Naive thymus-derived CD8-positive, alpha-beta T cell (primary cell): Measurements from ENCODE around the gene ZNF423. TPM values are rescaled to one million over a fixed set of nuclear protein-coding genes. Genes with fewer than 3 reads are reported as not detected.
A peak's percentile ranks its signal among the peaks of the same experiment; 100 is the strongest.

Experiments used
- ATAC-seq, 2 donors: fragments of 150-1000 bp; cut with Tn5 transposase in 1 of 2; sonication (Bioruptor Pico), chemical (Tn5 transposase) in 1 of 2; 1 replicate in 1 of 2; 2 replicates in 1 of 2; pipeline ENCODE4 v1.10.0; 2021; ENCODE audit warnings: mild to moderate bottlenecking in 2 of 2, moderate library complexity in 2 of 2
- POLR2A ChIA-PET: fragments of 350-600 bp; sonication (Branson Sonifier 250); formaldehyde crosslinking; loops from one replicate; lab custom pipeline; 2021; ENCODE audit warnings: antibody characterized with exemption; lab: Charles Lee
- DNase-seq, 10 donors: peaks; one replicate each; pipeline versions ENCODE4 v3.0.0 to v3.0.0-alpha.2; 2020 to 2022
- H3K27ac Mint-ChIP-seq, 10 donors: one replicate each; pipeline ENCODE4 v1.8.0; 2020 to 2022; ENCODE audit warnings: mild to moderate bottlenecking in 10 of 10, mixed read lengths in 10 of 10, moderate library complexity in 4 of 10, inconsistent platforms in 1 of 10
- H3K27me3 Mint-ChIP-seq, 5 donors: one replicate each; pipeline ENCODE4 v1.8.0; 2021 to 2022; ENCODE audit warnings: mixed read lengths in 5 of 5
- H3K36me3 Mint-ChIP-seq, 3 donors: one replicate each; pipeline ENCODE4 v1.8.0; 2020 to 2022; ENCODE audit warnings: mixed read lengths in 3 of 3, mild to moderate bottlenecking in 2 of 3, inconsistent platforms in 1 of 3
- H3K4me1 Mint-ChIP-seq, 4 donors: one replicate each; pipeline ENCODE4 v1.8.0; 2021 to 2022; ENCODE audit warnings: mixed read lengths in 4 of 4
- H3K4me3 Mint-ChIP-seq, 10 donors: one replicate each; pipeline ENCODE4 v1.8.0; 2020 to 2022; ENCODE audit warnings: mild to moderate bottlenecking in 10 of 10, mixed read lengths in 10 of 10, moderate library complexity in 6 of 10, inconsistent platforms in 1 of 10
- H3K9me3 Mint-ChIP-seq, 9 donors: one replicate each; pipeline ENCODE4 v1.8.0; 2020 to 2022; ENCODE audit warnings: mixed read lengths in 9 of 9, mild to moderate bottlenecking in 3 of 9, inconsistent platforms in 1 of 9, moderate library complexity in 1 of 9
- polyA plus RNA-seq, 3 donors: library from polyadenylated mRNA; unstranded; fragments of 300-500 nt; fragmentation: Illumina TruSeq; gene quantifications; one replicate each; pipeline ENCODE4 v1.2.3, GENCODE V29; 2021
- total RNA-seq, 8 experiments: library from RNA in 2 of 8; stranded (reverse) in 2 of 8; gene quantifications; one replicate each; pipeline ENCODE4 v1.2.3 and lab custom pipeline; 2021 to 2026

ZNF423 gene
- total and polyA plus RNA-seq, 5 experiments from 2014 or later, result not detected

GRCh38 chr16:49453021-49453420, 402.9 kb downstream of the ZNF423 start:
- Mint-ChIP-seq H3K9me3 (no peaks in the 10 kb centered on the region), H3K4me1 (peaks cover 0 to 7% (median 3%) of the 10 kb centered on the region in 4 donors), H3K27ac (peak overlapping the region in 1 of 10 donors; percentile 62), H3K36me3 (no peaks in the 10 kb centered on the region), H3K27me3 (no peaks in the 10 kb centered on the region), H3K4me3 (no peak overlapping the region)
- ATAC-seq (no peak), DNase-seq (no peak)
- POLR2A ChIA-PET, result no interaction called here

GRCh38 chr16:49452578-49452977, 403.3 kb downstream of the ZNF423 start:
- POLR2A ChIA-PET, result interaction anchor here (0.5 kb wide), 1 partner anchor 9 kb away, joined by 4 read pairs; no protein-coding TSS in a partner anchor
- H3K4me3 Mint-ChIP-seq, result no peak overlapping the region
- no peaks in the 10 kb centered on the region for H3K36me3 Mint-ChIP-seq
- no peaks in the 10 kb centered on the region for H3K9me3 Mint-ChIP-seq
- ATAC-seq (no peak), DNase-seq (no peak)
- peak overlapping the region in 1 of 10 donors; percentile 62 for H3K27ac Mint-ChIP-seq
- peaks cover 0 to 7% (median 3%) of the 10 kb centered on the region in 4 donors for H3K4me1 Mint-ChIP-seq
- no peaks in the 10 kb centered on the region for H3K27me3 Mint-ChIP-seq

GRCh38 chr16:49452108-49452507, 403.8 kb downstream of the ZNF423 start:
- Mint-ChIP-seq H3K4me1 (peaks cover 0 to 7% (median 3%) of the 10 kb centered on the region in 4 donors), H3K27ac (peak overlapping the region in 1 of 10 donors; percentile 26), H3K9me3 (no peaks in the 10 kb centered on the region), H3K36me3 (no peaks in the 10 kb centered on the region), H3K4me3 (no peak overlapping the region), H3K27me3 (no peaks in the 10 kb centered on the region)
- ATAC-seq, result no peak
- DNase-seq, result no peak
- POLR2A ChIA-PET, result interaction anchor here (0.5 kb wide), 1 partner anchor 10 kb away, joined by 4 read pairs; no protein-coding TSS in a partner anchor

- ATAC-seq (no peak), DNase-seq (no peak)
- no peak overlapping the region for H3K4me3 Mint-ChIP-seq
- H3K4me1 Mint-ChIP-seq, result peaks cover 9 to 16% (median 13%) of the 10 kb centered on the region in 4 donors
- H3K27ac Mint-ChIP-seq, result no peak overlapping the region
- no peaks in the 10 kb centered on the region for H3K9me3 Mint-ChIP-seq
- H3K27me3 Mint-ChIP-seq, result no peaks in the 10 kb centered on the region
- POLR2A ChIA-PET, result no interaction called here
- no peaks in the 10 kb centered on the region for H3K36me3 Mint-ChIP-seq
Observed at GRCh38 chr16:49446805-49447204, 409.1 kb downstream of the ZNF423 start.

DNA sequence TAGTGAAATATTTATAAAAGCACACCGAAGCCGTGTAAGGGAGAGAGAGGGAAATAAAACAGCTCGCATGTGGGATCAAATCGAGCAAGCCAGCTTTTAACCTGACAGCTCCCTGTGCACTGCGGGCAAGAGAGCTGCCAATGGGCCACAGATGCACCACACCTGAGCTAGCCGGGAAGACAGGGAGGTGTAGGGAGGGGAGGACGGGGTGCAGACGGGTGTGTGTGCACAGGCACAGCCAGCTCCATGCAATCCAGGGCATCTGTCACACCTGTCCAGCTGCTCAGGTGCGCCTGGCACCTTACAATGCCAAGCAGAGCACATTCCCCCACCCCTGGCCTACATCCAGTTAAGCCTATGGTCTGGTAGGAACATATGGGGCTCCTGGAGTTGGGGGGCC, 412.3 kb downstream of the ZNF423 start:
- ATAC-seq (no peak), DNase-seq (no peak)
- H3K27me3 Mint-ChIP-seq, result no peaks in the 10 kb centered on the region
- no peaks in the 10 kb centered on the region for H3K9me3 Mint-ChIP-seq
- POLR2A ChIA-PET, result no interaction called here
- no peaks in the 10 kb centered on the region for H3K36me3 Mint-ChIP-seq
- H3K4me3 Mint-ChIP-seq, result no peak overlapping the region
- H3K27ac Mint-ChIP-seq, result peak overlapping the region in 8 of 10 donors; percentile 7 to 83 (median 34)
- peaks cover 16 to 35% (median 28%) of the 10 kb centered on the region in 4 donors for H3K4me1 Mint-ChIP-seq

GRCh38 chr16:49442805-49443204, 413.1 kb downstream of the ZNF423 start:
- Mint-ChIP-seq H3K9me3 (no peaks in the 10 kb centered on the region), H3K4me3 (peak overlapping the region in 6 of 10 donors; percentile 1 to 63 (median 16)), H3K27me3 (no peaks in the 10 kb centered on the region), H3K36me3 (no peaks in the 10 kb centered on the region), H3K4me1 (peaks cover 16 to 35% (median 28%) of the 10 kb centered on the region in 4 donors), H3K27ac (peak overlapping the region; percentile 83 to 95 (median 90))
- POLR2A ChIA-PET, result interaction anchor here (1.3 kb wide), 1 partner anchor 19 kb away, joined by 8 read pairs; no protein-coding TSS in a partner anchor
- no peak for ATAC-seq
- DNase-seq, result no peak

DNA sequence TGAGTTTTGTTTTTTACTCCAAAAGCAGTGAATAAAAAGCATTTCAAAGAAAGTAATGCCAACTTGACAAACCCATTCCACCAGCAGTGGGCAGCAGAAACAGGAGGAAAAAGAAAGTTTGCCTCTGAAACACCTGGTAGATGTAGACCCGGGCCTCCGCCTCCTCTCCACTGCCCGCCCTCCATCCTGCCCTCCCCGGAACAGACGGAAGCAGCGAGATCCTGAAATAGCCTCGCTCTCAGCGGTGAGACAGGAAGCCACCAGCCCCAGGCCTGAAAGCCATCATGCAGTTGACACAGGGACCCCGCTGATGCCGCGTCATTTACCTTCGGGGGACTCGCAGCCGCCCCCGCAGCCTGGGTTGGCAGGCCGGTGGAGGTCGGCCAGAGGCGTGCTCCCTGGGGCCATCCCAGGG, 414.5 kb downstream of the ZNF423 start:
- H3K36me3 Mint-ChIP-seq, result no peaks in the 10 kb centered on the region

GRCh38 chr16:49440156-49441065, 415.5 kb downstream of the ZNF423 start:
- Mint-ChIP-seq H3K4me3 (peak overlapping the region in 8 of 10 donors; percentile 19 to 83 (median 65)), H3K27ac (peak overlapping the region; percentile 42 to 95 (median 91)), H3K36me3 (no peaks in the 10 kb centered on the region), H3K27me3 (no peaks in the 10 kb centered on the region), H3K4me1 (peaks cover 16 to 35% (median 28%) of the 10 kb centered on the region in 4 donors), H3K9me3 (no peaks in the 10 kb centered on the region)
- POLR2A ChIA-PET, result no interaction called here
- DNase-seq (peak in 1 of 10 donors; percentile 23), ATAC-seq (no peak)

More for the DNA sequence above, 414.5 kb downstream of the ZNF423 start:
- Mint-ChIP-seq H3K9me3 (no peaks in the 10 kb centered on the region), H3K4me1 (peaks cover 16 to 35% (median 28%) of the 10 kb centered on the region in 4 donors), H3K4me3 (peak overlapping the region; percentile 61 to 83 (median 70)), H3K27me3 (no peaks in the 10 kb centered on the region), H3K27ac (peak overlapping the region; percentile 83 to 95 (median 91))
- ATAC-seq (peak; percentile 99), DNase-seq (peak; percentile 48 to 90 (median 72))
- POLR2A ChIA-PET, result no interaction called here

DNA sequence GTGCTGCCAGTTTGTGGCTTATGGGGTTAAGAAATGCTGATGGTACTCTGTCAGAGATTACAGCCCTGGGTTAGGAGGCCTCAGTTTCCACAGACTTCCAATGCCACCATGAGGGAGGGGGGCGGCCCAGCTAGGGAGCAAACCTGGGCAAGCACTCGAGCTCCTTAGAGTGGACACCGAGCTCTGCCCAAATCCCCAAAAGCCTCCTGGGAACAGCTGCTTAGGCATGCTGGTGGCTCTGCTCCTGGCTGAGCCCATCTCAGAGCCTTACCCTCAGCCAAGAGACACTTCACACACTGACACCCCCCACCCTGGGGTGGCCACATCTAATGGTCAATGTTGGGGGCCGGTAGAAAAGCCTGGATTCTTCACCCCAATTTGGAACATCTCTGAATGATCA, 416.2 kb downstream of the ZNF423 start:
- DNase-seq (no peak), ATAC-seq (no peak)
- Mint-ChIP-seq H3K36me3 (no peaks in the 10 kb centered on the region), H3K9me3 (no peaks in the 10 kb centered on the region), H3K27me3 (no peaks in the 10 kb centered on the region), H3K4me3 (no peak overlapping the region), H3K27ac (peak overlapping the region in 3 of 10 donors; percentile 4 to 76 (median 63)), H3K4me1 (peaks cover 16 to 35% (median 28%) of the 10 kb centered on the region in 4 donors)
- POLR2A ChIA-PET, result no interaction called here

DNA sequence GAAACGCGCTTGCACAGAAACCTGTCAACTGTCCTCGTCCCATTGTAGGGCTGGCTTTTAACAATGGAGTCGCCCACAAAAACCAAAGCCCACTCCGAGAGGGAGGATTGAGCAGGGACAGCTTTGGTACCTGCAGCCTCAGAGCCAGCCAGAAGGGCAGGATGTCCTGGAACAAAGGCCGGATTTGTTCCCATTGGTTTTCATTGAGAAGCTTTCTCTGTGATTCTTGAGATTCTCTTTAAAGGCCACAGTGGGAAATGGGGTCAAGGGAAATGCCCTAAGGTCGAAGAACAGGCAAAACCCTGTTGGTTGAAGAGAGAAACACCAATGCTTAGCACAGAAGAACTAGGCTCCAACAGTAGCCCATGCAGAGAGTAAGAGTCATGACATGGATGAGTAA, 416.9 kb downstream of the ZNF423 start:
- POLR2A ChIA-PET, result no interaction called here
- no peaks in the 10 kb centered on the region for H3K27me3 Mint-ChIP-seq
- ATAC-seq (no peak), DNase-seq (no peak)
- no peak overlapping the region for H3K4me3 Mint-ChIP-seq
- peak overlapping the region in 2 of 10 donors; percentile 27 to 48 for H3K27ac Mint-ChIP-seq
- H3K4me1 Mint-ChIP-seq, result peaks cover 16 to 32% (median 28%) of the 10 kb centered on the region in 4 donors
- no peaks in the 10 kb centered on the region for H3K36me3 Mint-ChIP-seq
- no peaks in the 10 kb centered on the region for H3K9me3 Mint-ChIP-seq
